ENCODE data around the gene PDE2A. TPM values are rescaled to one million over a fixed set of nuclear protein-coding genes. Genes with fewer than 3 reads are reported as not detected.

Gene PDE2A
- total RNA-seq, 1 experiment from 2014 or later, result 0.74 TPM

DNA sequence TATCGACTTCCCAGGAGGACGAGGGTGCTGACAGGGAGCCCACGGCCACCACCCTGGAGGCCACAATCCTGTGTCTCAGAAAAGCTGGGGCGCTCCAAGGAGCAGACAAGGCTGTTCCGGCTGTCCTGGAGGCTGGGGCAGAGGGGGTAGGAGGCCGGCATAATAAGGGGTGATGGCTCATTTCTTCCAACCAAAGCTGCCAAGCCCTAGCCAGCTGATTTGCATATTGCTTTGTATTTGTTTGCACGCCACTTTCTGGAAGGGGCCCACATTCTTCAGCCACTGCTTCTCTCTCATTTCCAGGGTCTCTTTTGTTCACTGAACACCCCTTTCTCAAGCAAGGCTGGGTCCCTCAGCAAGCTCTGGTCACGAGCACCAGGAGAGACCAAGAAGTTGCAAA is 4.7 kb downstream of the PDE2A start:
- ATAC-seq, result no peak
- BruUV-seq (replicated peaks), result no TSS peak
- no peak overlapping the region for H3K4me3 ChIP-seq (ENCODE audit: low read depth in 2 of 2, low read length in 2 of 2)
- H3K9me3 ChIP-seq (ENCODE audit: control insufficient read depth, insufficient read depth, low read depth, low read length), result no peaks in the 10 kb centered on the region
- in situ Hi-C loops (cut with HindIII; ENCODE audit: low pct_unique_long_range_greater_than_20kb, low sequenced_read_pairs), result no loop called here
- DNase-seq (ENCODE audit: low read depth, low spot score), result no peak
- ChIA-PET POLR2A (no interaction called here), CTCF (interaction anchor here (1.2 kb wide), 1 partner anchor 15 kb away, joined by 5 read pairs; no protein-coding TSS in a partner anchor)
- H3K36me3 ChIP-seq (ENCODE audit: control insufficient read depth, insufficient read depth, low read length), result no peaks in the 10 kb centered on the region
- H3K27me3 ChIP-seq (ENCODE audit: control insufficient read depth, insufficient read depth, low read length), result peaks cover 4% of the 10 kb centered on the region; the same call in 1 of the 2 replicates
- no peak overlapping the region for H3K27ac ChIP-seq (ENCODE audit: low read length)
- TF ChIP-seq POLR2AphosphoS5 (IDR thresholded peaks at IDR 0.05; ENCODE audit: low read depth, low read length) (no peak), REST (IDR thresholded peaks at IDR 0.05; ENCODE audit: insufficient read depth in 1 of 2, low read depth in 2 of 2, low read length in 1 of 2) (no peak)
- intact Hi-C loops (cut with micrococcal nuclease; ENCODE audit: unreplicated experiment), result no loop called here
- no peaks in the 10 kb centered on the region for H3K4me1 ChIP-seq (ENCODE audit: control insufficient read depth, insufficient read depth, low read length)

DNA sequence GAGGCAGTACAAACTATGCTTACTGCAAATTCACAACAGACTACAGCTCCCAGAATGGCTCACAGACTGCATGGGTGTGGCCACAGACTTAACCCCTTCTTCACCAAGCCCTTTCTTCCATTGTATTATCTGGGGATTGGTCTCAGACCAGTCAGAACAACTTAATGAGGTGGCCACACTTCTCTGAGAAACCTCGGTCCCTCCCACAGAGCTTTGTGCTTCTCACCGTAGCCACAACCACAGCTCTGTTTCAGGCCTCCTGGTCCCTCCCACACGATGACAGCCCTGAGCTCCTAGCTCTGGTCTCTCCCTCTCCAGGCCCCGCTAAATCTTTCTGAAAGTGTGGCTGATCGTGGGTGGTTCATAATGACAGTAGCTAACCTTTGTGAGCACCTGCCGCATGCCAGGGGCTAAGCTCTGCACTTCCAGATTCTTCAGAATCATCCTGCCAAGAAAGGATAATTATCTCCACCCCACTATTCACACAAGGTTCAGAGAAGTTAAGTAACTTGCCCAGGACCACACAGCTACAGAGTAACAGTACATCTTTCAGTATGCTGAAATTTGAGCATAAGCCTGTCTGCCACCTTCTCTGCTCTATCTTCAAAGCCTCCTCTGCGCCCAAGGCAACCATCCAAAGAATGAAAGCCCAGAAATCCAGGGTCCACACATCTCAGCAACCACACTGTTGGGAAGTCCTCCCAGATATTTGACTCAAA is 5.4 kb downstream of the PDE2A start:
- H3K27me3 ChIP-seq (ENCODE audit: control insufficient read depth, insufficient read depth, low read length), result peaks cover 2% of the 10 kb centered on the region; the same call in 1 of the 2 replicates
- TF ChIP-seq CTCF (IDR thresholded peaks at IDR 0.05), result no peak
- no peak for TF ChIP-seq SIN3A (IDR thresholded peaks at IDR 0.05; ENCODE audit: borderline replicate concordance, insufficient read depth, low read depth, low read length)
- TF ChIP-seq REST (IDR thresholded peaks at IDR 0.05; ENCODE audit: insufficient read depth in 1 of 2, low read depth in 2 of 2, low read length in 1 of 2), result no peak
- TF ChIP-seq POLR2AphosphoS5 (IDR thresholded peaks at IDR 0.05; ENCODE audit: low read depth, low read length), result no peak
- TF ChIP-seq TCF7L2 (IDR thresholded peaks at IDR 0.05; ENCODE audit: low read depth, low read length), result no peak
- CTCF ChIA-PET, result interaction anchor here (1.0 to 1.3 kb wide), 3 partner anchors 15 to 633 kb away, joined by 3 to 5 read pairs (median 3); no protein-coding TSS in a partner anchor

More for the DNA sequence above, 5.4 kb downstream of the PDE2A start:
- Histone ChIP-seq H3K9me3 (ENCODE audit: control insufficient read depth, insufficient read depth, low read depth, low read length) (no peaks in the 10 kb centered on the region), H3K27ac (ENCODE audit: low read length) (no peak overlapping the region), H3K36me3 (ENCODE audit: control insufficient read depth, insufficient read depth, low read length) (no peaks in the 10 kb centered on the region), H3K4me3 (ENCODE audit: low read depth in 2 of 2, low read length in 2 of 2) (no peak overlapping the region), H3K4me1 (ENCODE audit: control insufficient read depth, insufficient read depth, low read length) (no peaks in the 10 kb centered on the region)
- POLR2A ChIA-PET, result interaction anchor here (0.7 kb wide), 1 partner anchor 875 kb away, joined by 5 read pairs; no protein-coding TSS in a partner anchor
- ATAC-seq (peak; percentile 42; the same call in 1 of the 2 replicates), DNase-seq (ENCODE audit: low read depth, low spot score) (no peak)
- in situ Hi-C loops (cut with HindIII; ENCODE audit: low pct_unique_long_range_greater_than_20kb, low sequenced_read_pairs) (no loop called here), intact Hi-C loops (cut with micrococcal nuclease; ENCODE audit: unreplicated experiment) (no loop called here)
- BruUV-seq (replicated peaks), result no TSS peak

Measured in Panc1 (cell line).